ENCODE data around the gene BCKDHB. TPM values are rescaled to one million over a fixed set of nuclear protein-coding genes. Genes with fewer than 3 reads are reported as not detected.
"Not testable (repeated sequence)": the region's sequence is repeated elsewhere in the genome, so short reads cannot be mapped to it uniquely, and the experiment has no call there.

BCKDHB gene
- total RNA-seq, 1 donor from 2014 or later = 18.5 TPM

DNA sequence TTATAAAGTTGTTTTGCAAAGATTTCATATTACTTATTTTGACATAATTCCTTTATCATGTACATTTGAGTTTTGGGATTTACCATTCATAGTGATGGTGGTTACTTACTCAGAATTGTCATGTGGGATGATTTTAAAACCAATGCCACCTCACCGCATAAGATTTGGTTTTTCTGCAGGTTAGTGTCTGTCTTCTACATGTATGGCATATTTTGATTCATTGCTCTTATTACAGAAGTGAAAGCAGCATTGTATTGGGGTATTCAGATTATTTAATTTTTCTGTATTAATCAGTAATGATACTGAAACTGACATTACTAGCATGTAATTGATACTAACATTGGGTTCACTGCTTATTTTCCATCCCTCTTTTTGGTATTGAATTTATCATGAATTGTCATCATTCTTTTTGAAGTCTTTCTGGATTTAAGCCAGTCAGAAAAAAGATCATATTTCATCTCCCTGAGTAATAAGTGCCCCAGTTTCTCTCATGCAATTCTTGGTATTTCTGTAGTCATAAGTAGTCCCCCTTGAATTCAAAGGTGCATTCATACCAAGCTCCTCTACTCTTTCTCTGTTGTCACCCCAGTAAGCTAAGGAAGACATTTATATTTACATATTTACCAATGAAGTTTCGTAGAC, 176.6 kb downstream of the BCKDHB start:
- no peak overlapping the region for H3K27ac Mint-ChIP-seq
- H3K4me3 Mint-ChIP-seq (ENCODE audit: low read depth) = no peak overlapping the region
- H3K4me1 Mint-ChIP-seq (ENCODE audit: low read depth) = peaks cover 12% of the 10 kb centered on the region
- no peak for DNase-seq (ENCODE audit: low spot score)
- intact Hi-C loops (cut with micrococcal nuclease) = no loop called here
- no peaks in the 10 kb centered on the region for H3K36me3 Mint-ChIP-seq (ENCODE audit: low read depth)
- no peaks in the 10 kb centered on the region for H3K27me3 Mint-ChIP-seq (ENCODE audit: low read depth)
- H3K9me3 Mint-ChIP-seq = no peaks in the 10 kb centered on the region

DNA sequence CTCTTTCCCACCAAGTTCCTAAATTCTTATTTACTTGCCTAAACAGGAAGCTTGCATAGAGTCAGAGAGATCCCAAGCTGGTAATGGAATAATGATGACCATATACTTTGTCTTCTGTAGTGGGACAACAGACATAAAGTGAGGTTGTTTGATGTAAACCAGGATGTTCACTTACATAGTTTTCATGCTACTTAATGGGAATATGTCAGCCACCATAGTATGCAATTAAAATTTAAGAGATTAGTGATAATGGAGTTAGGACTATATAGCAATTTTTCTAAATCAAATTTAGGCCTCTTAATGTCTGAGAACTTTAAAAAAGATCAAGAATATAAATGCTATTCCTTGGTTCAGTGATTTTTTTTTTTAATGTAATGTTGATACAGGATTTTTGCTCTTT, 180.6 kb downstream of the BCKDHB start:
- Mint-ChIP-seq H3K4me1 (ENCODE audit: low read depth) (peaks cover 2% of the 10 kb centered on the region), H3K27ac (no peak overlapping the region), H3K4me3 (ENCODE audit: low read depth) (no peak overlapping the region), H3K27me3 (ENCODE audit: low read depth) (no peaks in the 10 kb centered on the region), H3K9me3 (peaks cover under 1% of the 10 kb centered on the region), H3K36me3 (ENCODE audit: low read depth) (no peaks in the 10 kb centered on the region)
- intact Hi-C loops (cut with micrococcal nuclease) = no loop called here
- no peak for DNase-seq (ENCODE audit: low spot score)

DNA sequence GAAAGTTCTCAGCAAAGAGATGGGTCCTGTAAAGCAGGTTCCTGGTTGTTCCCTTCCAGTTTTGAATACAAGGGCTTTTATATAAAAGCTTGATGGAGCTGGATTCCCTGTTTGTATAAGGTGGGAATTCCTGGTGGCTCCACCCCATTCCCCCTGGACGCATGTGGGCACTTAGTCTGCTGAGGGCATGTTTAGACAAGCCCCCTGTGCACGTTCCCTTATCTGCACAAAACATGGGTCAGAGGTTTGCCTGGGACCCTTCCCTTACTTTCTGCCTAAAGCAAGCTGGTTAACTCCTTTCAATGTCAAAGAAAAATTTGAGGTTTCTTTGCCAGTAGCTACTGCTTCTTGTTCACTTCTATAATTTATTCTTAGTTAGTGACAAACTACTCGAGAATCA, 181.1 kb downstream of the BCKDHB start:
- peaks cover 5% of the 10 kb centered on the region for H3K9me3 Mint-ChIP-seq
- no peak overlapping the region for H3K27ac Mint-ChIP-seq
- peaks cover 2% of the 10 kb centered on the region for H3K4me1 Mint-ChIP-seq (ENCODE audit: low read depth)
- intact Hi-C loops (cut with micrococcal nuclease) = no loop called here
- no peak for DNase-seq (ENCODE audit: low spot score)
- H3K36me3 Mint-ChIP-seq (ENCODE audit: low read depth) = no peaks in the 10 kb centered on the region
- no peak overlapping the region for H3K4me3 Mint-ChIP-seq (ENCODE audit: low read depth)
- no peaks in the 10 kb centered on the region for H3K27me3 Mint-ChIP-seq (ENCODE audit: low read depth)

DNA sequence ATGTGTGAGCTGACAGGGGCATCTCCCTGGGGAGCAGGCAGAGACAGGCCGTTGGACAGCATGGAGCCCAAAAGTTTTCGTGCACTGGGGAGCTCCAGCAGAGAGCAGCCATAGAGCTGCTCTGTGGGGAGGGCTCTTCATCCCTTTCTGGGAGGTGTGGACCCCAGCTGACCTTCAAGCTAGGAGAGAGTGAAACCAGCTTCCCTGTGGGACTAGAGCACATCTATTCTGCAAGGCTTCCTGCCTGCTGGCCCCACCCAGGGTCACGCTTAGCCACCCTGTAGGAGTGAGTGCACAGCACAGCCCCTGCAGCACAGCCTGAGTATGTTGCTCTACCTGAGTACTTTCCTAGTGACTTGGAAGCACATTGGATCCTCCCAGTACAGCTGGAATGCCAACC, 183.3 kb downstream of the BCKDHB start:
- DNase-seq (ENCODE audit: low spot score) = no peak
- H3K4me3 Mint-ChIP-seq (ENCODE audit: low read depth) = no peak overlapping the region
- intact Hi-C loops (cut with micrococcal nuclease) = no loop called here
- H3K4me1 Mint-ChIP-seq (ENCODE audit: low read depth) = no peaks in the 10 kb centered on the region
- H3K27ac Mint-ChIP-seq = no peak overlapping the region
- H3K27me3 Mint-ChIP-seq (ENCODE audit: low read depth) = no peaks in the 10 kb centered on the region
- peaks cover 18% of the 10 kb centered on the region for H3K9me3 Mint-ChIP-seq
- H3K36me3 Mint-ChIP-seq (ENCODE audit: low read depth) = peaks cover under 1% of the 10 kb centered on the region

DNA sequence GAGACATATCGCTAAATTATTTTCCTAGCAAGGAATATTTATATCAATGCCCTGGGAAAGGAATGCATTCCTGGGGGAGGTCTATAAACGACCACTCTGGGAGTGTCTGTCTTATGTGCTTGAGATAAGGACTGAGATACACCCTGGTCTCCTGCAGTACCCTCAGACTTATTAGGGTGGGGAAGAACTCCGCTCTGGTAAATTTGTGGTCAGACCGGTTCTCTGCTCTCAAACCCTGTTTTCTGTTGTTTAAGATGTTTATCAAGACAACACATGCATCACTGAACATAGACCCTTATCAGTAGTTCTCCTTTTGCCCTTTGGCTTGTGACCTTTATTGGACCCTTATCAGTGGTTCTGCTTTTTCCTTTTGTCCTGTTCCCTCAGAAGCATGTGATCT, 188.1 kb downstream of the BCKDHB start:
- H3K27me3 Mint-ChIP-seq (ENCODE audit: low read depth); H3K27ac Mint-ChIP-seq; DNase-seq (ENCODE audit: low spot score); H3K36me3 Mint-ChIP-seq (ENCODE audit: low read depth); H3K4me3 Mint-ChIP-seq (ENCODE audit: low read depth); H3K4me1 Mint-ChIP-seq (ENCODE audit: low read depth); intact Hi-C loops (cut with micrococcal nuclease): not testable (repeated sequence)
- H3K9me3 Mint-ChIP-seq = peaks cover 26% of the 10 kb centered on the region

DNA sequence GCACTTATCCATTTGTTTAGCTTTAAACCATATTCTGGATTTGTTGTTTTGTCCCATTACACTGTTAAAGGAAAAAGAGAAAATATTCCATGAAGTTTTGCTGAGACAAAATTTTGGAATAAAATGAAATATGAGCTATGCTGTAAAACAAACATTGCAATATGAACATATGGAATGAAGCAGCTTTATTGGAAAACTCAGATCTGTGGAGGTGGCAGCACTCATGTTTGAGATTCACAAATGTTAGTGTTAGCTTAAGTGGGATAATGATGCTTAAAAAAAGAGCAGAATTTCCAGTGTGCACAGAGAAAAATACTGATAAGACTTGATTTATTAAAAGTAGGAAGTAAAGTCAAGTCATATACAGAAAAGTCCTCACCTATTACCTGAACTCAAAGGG, 196.2 kb downstream of the BCKDHB start:
- intact Hi-C loops (cut with micrococcal nuclease) = no loop called here
- Mint-ChIP-seq H3K36me3 (ENCODE audit: low read depth) (no peaks in the 10 kb centered on the region), H3K4me3 (ENCODE audit: low read depth) (no peak overlapping the region), H3K4me1 (ENCODE audit: low read depth) (no peaks in the 10 kb centered on the region), H3K9me3 (no peaks in the 10 kb centered on the region), H3K27me3 (ENCODE audit: low read depth) (no peaks in the 10 kb centered on the region), H3K27ac (no peak overlapping the region)
- DNase-seq (ENCODE audit: low spot score) = no peak

DNA sequence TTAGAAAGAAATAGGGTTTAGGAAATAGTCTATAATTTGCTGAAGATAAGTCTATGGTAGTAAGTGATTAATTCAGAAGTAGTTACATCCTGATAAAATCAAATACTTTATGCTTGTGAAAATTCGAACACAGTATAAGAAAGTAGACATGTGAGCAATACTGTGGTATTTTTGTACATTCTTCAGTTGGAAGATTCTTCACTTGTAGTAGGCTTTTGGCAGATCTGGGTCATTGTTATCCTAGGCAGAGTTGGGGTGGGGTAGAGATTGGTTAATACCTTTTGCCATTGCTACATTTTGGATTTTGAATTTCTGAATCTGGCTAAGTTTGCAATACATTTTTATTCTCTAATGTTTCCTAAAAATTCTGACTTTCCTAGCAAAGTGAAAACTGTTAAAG, 197.5 kb downstream of the BCKDHB start:
- Mint-ChIP-seq H3K36me3 (ENCODE audit: low read depth) (no peaks in the 10 kb centered on the region), H3K4me3 (ENCODE audit: low read depth) (no peak overlapping the region), H3K9me3 (no peaks in the 10 kb centered on the region), H3K4me1 (ENCODE audit: low read depth) (no peaks in the 10 kb centered on the region), H3K27ac (no peak overlapping the region), H3K27me3 (ENCODE audit: low read depth) (no peaks in the 10 kb centered on the region)
- intact Hi-C loops (cut with micrococcal nuclease) = no loop called here
- no peak for DNase-seq (ENCODE audit: low spot score)

DNA sequence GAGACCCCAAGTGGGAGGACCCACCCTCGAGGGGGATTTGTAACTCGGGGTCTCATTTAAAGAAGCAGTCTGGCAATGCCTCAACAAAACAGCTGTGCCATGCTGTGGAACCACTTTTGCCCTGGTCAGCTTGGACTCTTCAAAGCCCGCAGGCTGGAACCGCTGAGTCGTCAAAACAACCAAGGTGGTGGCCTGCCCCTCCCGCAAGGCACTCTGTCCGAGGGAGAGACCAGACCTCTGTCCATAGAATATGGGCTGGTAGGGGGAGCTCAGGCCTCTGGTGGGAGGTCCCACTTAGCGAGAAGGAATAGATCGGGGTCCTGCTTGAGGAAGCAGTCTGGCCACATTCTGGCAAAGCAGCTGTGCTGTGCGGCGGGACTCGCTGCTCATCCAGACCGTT, 208.1 kb downstream of the BCKDHB start:
- Mint-ChIP-seq H3K4me3 (ENCODE audit: low read depth) (no peak overlapping the region), H3K27ac (no peak overlapping the region), H3K36me3 (ENCODE audit: low read depth) (no peaks in the 10 kb centered on the region), H3K9me3 (peaks cover 11% of the 10 kb centered on the region), H3K4me1 (ENCODE audit: low read depth) (no peaks in the 10 kb centered on the region), H3K27me3 (ENCODE audit: low read depth) (no peaks in the 10 kb centered on the region)
- intact Hi-C loops (cut with micrococcal nuclease) = no loop called here
- DNase-seq (ENCODE audit: low spot score) = no peak

DNA sequence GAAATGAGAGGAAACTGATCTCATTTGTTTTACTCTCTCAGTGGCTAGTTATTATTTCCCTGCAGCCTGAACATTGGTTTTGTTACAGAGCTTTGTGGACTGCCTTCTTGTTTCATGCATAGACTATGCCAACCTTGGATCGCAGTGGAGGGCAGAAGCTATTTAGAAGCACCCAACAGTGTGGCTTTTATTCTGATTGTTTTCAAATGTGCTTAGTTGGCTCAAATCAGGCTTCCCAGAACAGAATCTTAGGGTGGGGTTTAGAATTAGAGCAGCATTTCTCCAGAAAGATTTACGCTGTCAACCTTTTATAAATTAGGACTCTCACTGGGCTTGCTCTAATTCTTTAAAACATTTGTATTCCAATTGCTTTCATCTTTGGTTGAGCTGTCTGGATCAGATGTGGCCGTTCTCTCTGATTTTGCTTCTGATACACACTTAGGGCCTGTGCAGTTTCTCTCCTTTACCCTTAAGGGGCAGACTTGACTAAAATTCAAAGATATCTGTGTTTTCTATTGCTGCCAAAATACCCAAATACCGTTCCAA, 210.3 kb downstream of the BCKDHB start:
- Mint-ChIP-seq H3K4me1 (ENCODE audit: low read depth) (no peaks in the 10 kb centered on the region), H3K4me3 (ENCODE audit: low read depth) (no peak overlapping the region), H3K9me3 (peaks cover 11% of the 10 kb centered on the region), H3K27me3 (ENCODE audit: low read depth) (no peaks in the 10 kb centered on the region), H3K27ac (no peak overlapping the region), H3K36me3 (ENCODE audit: low read depth) (no peaks in the 10 kb centered on the region)
- intact Hi-C loops (cut with micrococcal nuclease) = no loop called here
- DNase-seq (ENCODE audit: low spot score) = no peak

DNA sequence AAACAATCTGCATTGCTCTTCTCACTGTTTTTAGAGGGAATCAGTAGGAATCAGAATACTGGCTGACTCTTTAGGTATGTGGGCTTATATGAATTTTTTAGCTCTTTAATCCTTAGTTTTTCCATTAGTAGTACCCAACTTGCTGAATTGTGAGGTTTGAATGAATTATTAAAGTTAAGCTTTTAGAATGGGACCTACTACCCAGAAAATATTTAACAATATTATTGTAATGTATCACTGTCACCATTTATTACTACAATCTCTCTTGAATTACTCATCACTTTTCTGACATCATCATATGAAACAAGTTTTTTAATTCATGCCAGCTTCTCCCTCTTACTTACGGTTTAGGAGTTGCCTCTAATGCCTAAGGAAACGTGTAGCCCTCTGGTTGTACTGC, 212.7 kb downstream of the BCKDHB start:
- Mint-ChIP-seq H3K4me3 (ENCODE audit: low read depth) (no peak overlapping the region), H3K27ac (no peak overlapping the region), H3K9me3 (no peaks in the 10 kb centered on the region), H3K27me3 (ENCODE audit: low read depth) (no peaks in the 10 kb centered on the region), H3K36me3 (ENCODE audit: low read depth) (no peaks in the 10 kb centered on the region), H3K4me1 (ENCODE audit: low read depth) (no peaks in the 10 kb centered on the region)
- intact Hi-C loops (cut with micrococcal nuclease) = no loop called here
- DNase-seq (ENCODE audit: low spot score) = no peak

DNA sequence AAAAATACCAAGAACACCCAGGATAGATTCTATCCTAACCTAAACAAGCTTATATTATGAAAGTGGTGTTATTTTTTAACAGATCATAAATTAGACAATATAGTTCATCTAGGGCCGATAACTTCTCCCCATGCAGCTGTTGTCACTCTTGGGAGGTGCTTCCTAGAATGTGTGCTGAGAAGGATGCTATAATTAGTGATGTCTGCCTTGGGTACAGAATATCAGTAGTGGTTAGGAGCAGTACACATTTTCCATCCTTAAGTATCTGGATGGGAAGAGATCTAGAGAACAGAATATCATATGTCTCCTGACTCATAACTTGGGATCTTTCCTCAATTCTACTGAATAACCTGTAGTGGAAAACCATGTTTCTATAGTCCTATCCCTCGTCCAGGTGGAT, 214.5 kb downstream of the BCKDHB start:
- no peaks in the 10 kb centered on the region for H3K9me3 Mint-ChIP-seq

DNA sequence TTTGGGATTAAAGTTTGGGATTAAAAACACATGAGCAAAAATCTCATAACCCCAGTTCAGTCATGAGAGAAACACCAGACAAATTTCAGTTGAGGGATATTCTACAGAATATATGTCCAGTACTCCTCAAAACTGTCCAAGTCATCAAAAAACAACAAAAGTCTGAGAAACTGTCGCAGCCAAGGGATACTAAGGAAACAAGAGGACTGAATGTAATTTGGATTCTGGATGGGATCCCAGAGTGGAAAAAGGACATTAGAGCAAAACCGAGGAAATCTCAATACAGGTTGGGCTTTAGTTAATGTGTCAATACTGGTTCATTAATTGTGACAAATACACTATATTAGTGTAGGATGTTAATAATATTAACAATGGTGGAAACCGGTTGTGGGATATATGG, 219.3 kb downstream of the BCKDHB start:
- Mint-ChIP-seq H3K36me3 (ENCODE audit: low read depth) (no peaks in the 10 kb centered on the region), H3K27ac (no peak overlapping the region), H3K4me1 (ENCODE audit: low read depth) (no peaks in the 10 kb centered on the region), H3K4me3 (ENCODE audit: low read depth) (no peak overlapping the region), H3K27me3 (ENCODE audit: low read depth) (no peaks in the 10 kb centered on the region), H3K9me3 (no peaks in the 10 kb centered on the region)
- intact Hi-C loops (cut with micrococcal nuclease) = no loop called here
- DNase-seq (ENCODE audit: low spot score) = no peak

More for the DNA sequence above, 214.5 kb downstream of the BCKDHB start:
- no peaks in the 10 kb centered on the region for H3K27me3 Mint-ChIP-seq (ENCODE audit: low read depth)
- DNase-seq (ENCODE audit: low spot score) = no peak
- H3K4me1 Mint-ChIP-seq (ENCODE audit: low read depth) = no peaks in the 10 kb centered on the region
- no peak overlapping the region for H3K4me3 Mint-ChIP-seq (ENCODE audit: low read depth)
- no peak overlapping the region for H3K27ac Mint-ChIP-seq
- intact Hi-C loops (cut with micrococcal nuclease) = no loop called here
- H3K36me3 Mint-ChIP-seq (ENCODE audit: low read depth) = no peaks in the 10 kb centered on the region

DNA sequence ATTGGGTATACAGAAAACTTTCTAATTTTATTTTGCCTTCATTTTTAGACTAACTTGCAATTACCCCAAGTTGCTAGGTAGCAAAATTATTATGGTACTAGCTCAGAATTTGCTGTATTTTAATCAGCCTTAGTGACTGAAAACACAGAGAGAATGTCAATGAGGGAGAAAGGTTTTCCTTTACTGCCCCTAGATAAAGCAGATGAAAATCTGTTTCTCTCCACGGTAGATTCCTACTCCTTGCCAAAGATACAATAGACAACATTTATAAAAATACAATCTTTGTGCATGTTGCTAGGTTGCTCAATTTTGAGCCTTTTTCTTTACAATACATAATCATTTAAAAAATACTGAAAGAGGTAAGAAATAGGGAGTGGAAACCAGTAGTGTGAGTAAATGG, 222.2 kb downstream of the BCKDHB start:
- no peaks in the 10 kb centered on the region for H3K4me1 Mint-ChIP-seq (ENCODE audit: low read depth)
- DNase-seq (ENCODE audit: low spot score) = no peak
- intact Hi-C loops (cut with micrococcal nuclease) = no loop called here
- H3K36me3 Mint-ChIP-seq (ENCODE audit: low read depth) = no peaks in the 10 kb centered on the region
- no peaks in the 10 kb centered on the region for H3K9me3 Mint-ChIP-seq
- H3K27me3 Mint-ChIP-seq (ENCODE audit: low read depth) = no peaks in the 10 kb centered on the region
- no peak overlapping the region for H3K27ac Mint-ChIP-seq
- no peak overlapping the region for H3K4me3 Mint-ChIP-seq (ENCODE audit: low read depth)

DNA sequence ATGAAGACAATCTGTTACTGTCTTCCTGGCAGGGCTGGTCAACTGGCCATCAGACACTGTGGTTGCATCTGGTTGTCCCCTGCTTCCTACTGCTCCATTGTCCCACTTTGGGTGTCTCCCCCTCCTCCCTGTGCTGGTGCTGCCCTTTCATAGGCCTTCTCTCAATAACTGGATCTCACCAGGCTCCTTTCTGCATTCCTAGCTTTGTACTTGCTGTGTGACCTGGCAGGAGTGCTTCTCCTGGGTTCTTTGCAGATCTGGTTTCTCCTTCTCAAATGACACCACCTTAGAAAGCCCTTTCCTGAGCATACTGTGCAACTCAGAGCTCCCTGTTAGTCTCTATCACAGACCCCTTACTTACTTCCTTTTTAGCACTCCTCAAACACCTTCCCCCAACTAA, 223.0 kb downstream of the BCKDHB start:
- no peaks in the 10 kb centered on the region for H3K4me1 Mint-ChIP-seq (ENCODE audit: low read depth)
- intact Hi-C loops (cut with micrococcal nuclease) = no loop called here
- H3K27me3 Mint-ChIP-seq (ENCODE audit: low read depth) = no peaks in the 10 kb centered on the region
- no peaks in the 10 kb centered on the region for H3K9me3 Mint-ChIP-seq
- H3K36me3 Mint-ChIP-seq (ENCODE audit: low read depth) = no peaks in the 10 kb centered on the region
- no peak overlapping the region for H3K27ac Mint-ChIP-seq
- DNase-seq (ENCODE audit: low spot score) = no peak
- H3K4me3 Mint-ChIP-seq (ENCODE audit: low read depth) = no peak overlapping the region

All from activated T-helper 2 cell treated with anti-CD3 and anti-CD28 coated beads, Interferon-gamma antibody, Interleukin-2, Interleukin-4, amounts not matched to agents 10 μg/mL and 5 μg/mL and 100 μg/mL, durations not matched to agents 14 hours and 24 hours and 36 hours (primary cell).